GM19372 (cell line): Measurements from ENCODE around the gene CREB3L2.
"Not testable (repeated sequence)": the region's sequence is repeated elsewhere in the genome, so short reads cannot be mapped to it uniquely, and the experiment has no call there.

Experiments
- ATAC-seq: cut with Tn5 transposase; IDR thresholded peaks from one replicate; pipeline ENCODE4 v1.9.1; 2021; ENCODE audit warnings: mild to moderate bottlenecking, low read depth, moderate library complexity; ENCODE audit not compliant: unreplicated experiment

CREB3L2 gene

DNA sequence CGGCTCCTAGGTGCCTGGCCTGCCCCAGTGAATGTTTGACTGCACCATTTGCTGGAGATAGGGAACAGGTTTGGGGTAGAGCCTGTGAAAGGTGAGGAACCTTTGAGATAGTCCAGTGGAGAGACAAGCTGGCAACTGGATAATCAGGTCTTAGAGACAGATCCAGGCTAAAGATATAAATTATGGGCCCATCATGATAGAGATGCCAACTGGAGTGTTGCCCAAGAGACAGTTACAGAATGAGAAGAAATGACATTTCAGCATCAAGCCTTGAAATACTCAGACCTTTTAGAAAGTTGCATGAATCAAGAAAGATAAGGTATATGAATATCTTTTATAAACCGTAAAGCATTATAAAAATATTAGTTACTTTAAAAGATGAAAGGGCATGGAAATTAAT, 27.1 kb downstream of the CREB3L2 start:
- ATAC-seq, result no peak

DNA sequence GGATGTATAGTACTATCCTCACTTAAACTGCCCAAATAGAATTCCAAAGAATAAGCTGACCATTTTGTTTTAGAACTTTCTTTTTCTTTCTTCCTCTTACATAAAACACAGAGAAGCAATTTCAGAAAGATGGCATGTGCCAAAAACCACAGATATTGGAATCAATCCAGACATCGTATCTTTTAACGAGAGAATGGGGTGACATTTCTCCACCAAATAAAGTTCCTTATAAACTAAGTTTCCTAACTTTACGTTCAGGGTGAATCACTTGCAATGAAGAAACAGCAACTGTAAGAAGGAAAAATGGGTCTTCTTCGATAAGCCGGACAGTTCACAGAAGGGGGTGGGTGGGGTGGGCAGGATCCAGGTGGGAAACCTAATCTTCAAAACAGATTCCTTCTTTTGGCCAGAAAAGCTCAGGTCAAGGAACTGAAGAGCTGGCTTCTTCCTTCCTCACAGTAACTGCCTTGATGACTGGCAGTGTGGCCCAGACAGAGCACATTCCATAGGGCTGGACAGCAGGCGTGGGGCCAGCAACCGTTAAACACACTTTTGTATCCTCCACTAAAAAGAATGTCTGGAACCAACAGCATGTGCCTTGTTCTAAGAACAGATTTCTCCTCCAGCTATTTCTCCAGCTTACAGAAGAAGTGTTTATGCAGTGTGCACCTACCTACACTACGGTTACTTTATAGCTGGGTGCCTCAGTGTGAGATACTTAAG, 31.5 kb downstream of the CREB3L2 start:
- ATAC-seq, result no peak

GRCh38 chr7:137969828-137970227, 32.1 kb downstream of the CREB3L2 start:
- ATAC-seq, result no peak

GRCh38 chr7:137968890-137969289, 33.0 kb downstream of the CREB3L2 start:
- no peak for ATAC-seq

DNA sequence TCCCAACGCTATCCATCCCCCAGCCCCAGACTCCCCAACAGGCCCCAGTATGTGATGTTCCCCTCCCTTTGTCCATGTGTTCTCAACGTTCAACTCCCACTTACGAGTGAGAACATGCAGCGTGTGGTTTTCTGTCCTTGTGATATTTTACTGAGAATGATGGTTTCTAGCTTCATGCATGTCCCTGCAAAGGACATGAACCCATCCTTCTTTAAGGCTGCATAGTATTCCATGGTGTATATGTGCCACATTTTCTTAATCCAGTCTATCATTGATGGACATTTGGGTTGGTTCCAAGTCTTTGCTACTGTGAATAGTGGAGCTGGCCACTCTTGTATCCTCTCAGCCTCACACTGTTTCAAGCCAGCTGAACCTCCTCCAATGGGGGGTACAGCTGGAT, 33.5 kb downstream of the CREB3L2 start:
- ATAC-seq, result not testable (repeated sequence)

- no peak for ATAC-seq
Measured at GRCh38 chr7:137967143-137968018, 34.5 kb downstream of the CREB3L2 start.

DNA sequence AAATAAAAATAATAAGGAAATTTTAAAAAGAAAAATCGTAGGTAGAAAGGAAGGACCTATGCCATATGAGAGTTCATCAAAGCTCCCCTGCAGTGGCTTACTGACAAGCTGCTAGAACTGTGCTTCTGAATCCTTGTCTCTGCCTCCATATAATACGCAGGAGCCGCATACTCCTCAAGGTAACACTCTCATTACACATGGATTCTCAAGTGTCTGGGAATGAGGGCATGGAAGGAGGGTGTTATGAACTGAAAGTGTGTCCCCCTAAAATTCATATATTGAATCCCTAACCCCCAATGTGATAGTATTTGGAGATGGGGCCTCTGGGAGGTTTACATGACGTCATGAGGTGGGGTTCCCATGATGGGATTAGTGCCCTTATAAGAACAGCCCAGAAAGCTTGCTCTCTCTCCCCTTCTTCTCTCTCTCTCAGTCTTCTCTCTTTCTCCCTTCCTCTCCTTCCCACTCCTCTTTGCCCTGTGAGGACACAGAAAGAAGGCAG, 35.2 kb downstream of the CREB3L2 start:
- ATAC-seq, result no peak

GRCh38 chr7:137965942-137966640, 35.8 kb downstream of the CREB3L2 start:
- no peak for ATAC-seq

DNA sequence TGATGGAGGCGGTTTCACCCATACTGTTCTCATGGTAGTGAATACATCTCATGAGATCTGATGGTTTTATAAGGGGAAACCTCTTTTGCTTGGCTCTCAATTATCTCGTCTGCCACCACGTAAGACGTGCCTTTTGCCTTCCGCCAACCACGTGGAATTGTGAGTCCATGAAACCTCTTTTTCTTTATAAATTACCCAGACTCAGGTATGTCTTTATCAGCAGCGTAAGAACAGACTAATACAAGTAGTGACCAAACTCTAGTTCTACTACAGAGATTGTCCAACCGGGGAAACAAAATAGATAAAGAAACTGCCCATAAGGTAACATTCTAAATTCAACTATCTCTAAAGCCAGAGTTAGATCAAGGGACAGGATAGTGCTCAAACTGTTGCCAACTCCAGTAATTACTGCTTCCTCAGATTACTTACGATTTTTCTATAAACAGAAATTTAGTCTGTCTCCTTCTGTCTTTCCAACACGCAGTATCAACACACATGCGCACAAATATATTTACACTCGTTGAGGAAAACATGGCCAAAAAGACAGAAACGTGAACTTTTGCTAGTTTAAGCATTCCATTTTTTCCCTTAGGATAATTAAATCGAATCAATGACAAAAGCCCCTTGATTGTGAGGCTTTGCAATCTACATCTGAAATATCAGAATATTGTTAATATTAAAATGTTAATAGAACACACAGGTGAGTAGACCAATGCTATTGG, 36.9 kb downstream of the CREB3L2 start:
- ATAC-seq, result no peak

GRCh38 chr7:137962875-137963507, 38.9 kb downstream of the CREB3L2 start:
- no peak for ATAC-seq

- ATAC-seq, result no peak
Measured at GRCh38 chr7:137962491-137962874, 39.4 kb downstream of the CREB3L2 start.

GRCh38 chr7:137961200-137962177, 40.4 kb downstream of the CREB3L2 start:
- peak; percentile 63 for ATAC-seq

GRCh38 chr7:137960020-137960419, 41.9 kb downstream of the CREB3L2 start:
- no peak for ATAC-seq

GRCh38 chr7:137958470-137959431, 43.1 kb downstream of the CREB3L2 start:
- ATAC-seq, result no peak

DNA sequence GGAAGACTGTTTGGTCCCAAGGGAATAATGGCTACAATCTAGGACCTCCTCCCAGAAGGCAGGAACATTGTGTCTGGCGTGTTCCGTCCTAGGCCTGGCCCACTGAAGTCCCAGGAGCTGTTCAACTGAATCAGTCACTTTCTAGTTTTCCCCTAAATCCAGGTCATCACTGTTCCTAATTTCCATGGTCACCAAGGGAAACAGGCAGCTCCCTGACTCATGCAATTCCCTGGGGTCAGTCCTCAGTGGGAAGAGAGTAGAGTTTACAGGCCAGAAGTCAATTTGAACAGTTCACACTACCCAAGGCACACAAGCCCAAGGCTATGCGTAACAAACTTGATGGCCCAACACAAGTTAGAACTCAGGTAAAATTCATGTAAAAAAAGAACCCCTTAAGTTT, 44.0 kb downstream of the CREB3L2 start:
- ATAC-seq, result no peak

DNA sequence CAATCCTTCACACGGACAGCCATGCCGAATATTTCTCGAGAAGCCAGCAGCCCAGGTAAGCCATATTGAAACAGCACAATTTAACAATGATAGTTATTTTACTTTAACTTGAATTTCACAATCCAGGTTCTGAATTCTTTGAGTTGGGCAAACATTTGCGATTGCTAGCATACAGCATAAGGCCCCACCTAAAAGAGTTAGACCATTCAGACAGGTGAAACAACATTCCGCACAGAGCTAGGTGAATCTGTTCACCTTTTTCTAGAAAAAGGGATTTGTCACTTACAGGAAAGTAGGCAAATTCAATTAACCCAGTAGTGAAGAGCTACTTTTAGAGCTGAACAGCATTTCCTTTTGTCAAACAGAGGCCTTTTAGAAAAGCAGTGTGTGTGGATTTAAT, 45.3 kb downstream of the CREB3L2 start:
- ATAC-seq, result no peak

DNA sequence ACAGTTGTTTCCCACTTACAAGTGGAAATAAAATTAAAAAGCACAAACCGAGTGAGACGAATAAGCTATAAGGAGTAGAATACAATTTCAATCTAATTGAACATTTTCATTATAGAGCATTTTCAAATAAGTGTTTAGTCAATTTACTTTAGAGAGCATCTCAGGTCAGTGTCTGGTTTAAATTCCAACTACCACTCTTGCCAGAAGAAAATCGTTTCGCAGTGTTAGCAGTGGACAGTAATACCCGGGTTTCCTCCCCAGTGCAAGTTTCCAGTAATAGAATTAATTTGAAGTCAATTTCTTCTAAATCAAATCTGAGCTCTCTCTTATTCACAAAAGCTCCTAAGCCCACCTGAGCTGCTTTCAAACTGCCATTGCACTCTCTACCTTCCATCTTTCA, 45.7 kb downstream of the CREB3L2 start:
- ATAC-seq, result no peak

DNA sequence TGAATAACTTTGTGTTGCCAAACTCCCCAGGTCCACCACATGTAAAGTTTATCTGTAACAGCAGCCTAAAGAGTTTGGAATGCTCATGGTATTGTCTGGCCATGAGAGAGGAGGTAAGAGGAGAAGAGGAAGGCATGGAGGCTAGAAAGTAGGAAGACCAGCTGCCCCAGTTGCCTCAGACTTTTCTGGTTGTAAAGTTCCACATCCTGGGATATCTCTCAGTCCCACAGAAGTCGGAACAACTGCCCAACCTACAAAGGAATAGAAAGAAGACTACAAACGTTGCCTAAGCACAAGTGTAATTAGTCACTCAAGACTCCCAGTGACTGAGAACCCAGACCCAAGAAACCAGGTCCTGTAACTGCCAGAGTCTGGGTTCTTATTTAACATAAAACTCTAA, 47.3 kb downstream of the CREB3L2 start:
- no peak for ATAC-seq
